ENCODE results near the gene CCP110. TPM values are rescaled to one million over a fixed set of nuclear protein-coding genes. Genes with fewer than 3 reads are reported as not detected.

The CCP110 gene
- total RNA-seq, 6 experiments from 2014 or later, result 2.6 to 5.6 (median 4.2) TPM

DNA sequence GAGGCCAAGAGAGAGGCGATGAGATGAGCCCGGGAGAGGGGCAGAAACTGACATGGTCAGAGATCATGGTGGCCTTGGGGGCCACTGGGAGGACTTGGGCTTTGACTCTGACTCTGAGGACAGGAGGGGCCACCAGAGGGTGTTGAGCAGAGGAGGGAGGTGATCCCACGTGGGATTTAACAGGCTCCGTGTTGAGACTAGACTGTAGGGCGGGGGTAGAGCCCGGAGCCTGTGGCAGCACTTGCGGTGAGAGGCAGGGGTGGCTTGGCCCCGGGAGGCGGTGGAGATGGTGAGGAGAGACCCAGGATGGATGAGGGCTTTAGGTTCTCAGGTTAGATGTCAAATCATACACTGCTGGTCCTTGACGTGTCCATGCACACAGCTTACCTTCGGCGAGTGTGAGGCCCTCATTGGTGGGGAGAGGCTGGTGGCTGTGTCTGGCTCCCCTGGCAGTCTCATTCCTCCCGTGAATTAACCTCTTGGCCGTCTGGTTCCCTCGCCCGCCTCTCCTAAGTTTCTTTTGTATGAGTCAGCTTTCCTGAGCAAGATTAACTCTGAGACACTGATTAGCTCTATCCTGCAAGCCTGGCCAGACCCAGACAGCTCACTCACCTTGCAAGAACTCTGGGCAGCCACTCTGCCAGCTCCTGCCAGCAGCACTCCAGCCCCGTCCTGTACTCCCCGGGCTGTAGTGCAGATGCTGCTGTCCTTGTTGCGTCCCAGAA lies 71.5 kb downstream of the CCP110 start:
- DNase-seq (no peak), ATAC-seq (no peak)
- Histone ChIP-seq H3K27ac (no peak overlapping the region), H3K4me3 (no peak overlapping the region), H3K4me1 (no peaks in the 10 kb centered on the region), H3K36me3 (peaks cover 0 to 21% (median 7%) of the 10 kb centered on the region in 4 donors), H3K27me3 (no peaks in the 10 kb centered on the region), H3K9me3 (no peaks in the 10 kb centered on the region)
- WGBS (ENCODE audit: insufficient coverage, low coverage, low lambda C conversion rate, missing lambda C conversion rate), result 91% methylated on average over 8 of the region's 19 CpGs
- TF ChIP-seq CTCF (IDR thresholded peaks at IDR 0.05), result no peak
- no peak for TF ChIP-seq POLR2A (IDR thresholded peaks at IDR 0.05)
- intact Hi-C loops (cut with DNase I), result no loop called here

GRCh38 chr16:19598805-19599510 lies 75.2 kb downstream of the CCP110 start:
- H3K4me3 ChIP-seq, result no peak overlapping the region
- TF ChIP-seq POLR2A (IDR thresholded peaks at IDR 0.05) (no peak), CTCF (IDR thresholded peaks at IDR 0.05) (no peak)
- ATAC-seq (no peak), DNase-seq (no peak)
- 91% methylated on average over 1 of the region's 6 CpGs for WGBS (ENCODE audit: insufficient coverage, low coverage, low lambda C conversion rate, missing lambda C conversion rate)
- H3K36me3 ChIP-seq, result peaks cover 0 to 9% (median 0%) of the 10 kb centered on the region in 4 donors
- no peaks in the 10 kb centered on the region for H3K27me3 ChIP-seq
- intact Hi-C loops (cut with DNase I), result no loop called here
- no peak overlapping the region for H3K27ac ChIP-seq
- no peaks in the 10 kb centered on the region for H3K4me1 ChIP-seq
- no peaks in the 10 kb centered on the region for H3K9me3 ChIP-seq

DNA sequence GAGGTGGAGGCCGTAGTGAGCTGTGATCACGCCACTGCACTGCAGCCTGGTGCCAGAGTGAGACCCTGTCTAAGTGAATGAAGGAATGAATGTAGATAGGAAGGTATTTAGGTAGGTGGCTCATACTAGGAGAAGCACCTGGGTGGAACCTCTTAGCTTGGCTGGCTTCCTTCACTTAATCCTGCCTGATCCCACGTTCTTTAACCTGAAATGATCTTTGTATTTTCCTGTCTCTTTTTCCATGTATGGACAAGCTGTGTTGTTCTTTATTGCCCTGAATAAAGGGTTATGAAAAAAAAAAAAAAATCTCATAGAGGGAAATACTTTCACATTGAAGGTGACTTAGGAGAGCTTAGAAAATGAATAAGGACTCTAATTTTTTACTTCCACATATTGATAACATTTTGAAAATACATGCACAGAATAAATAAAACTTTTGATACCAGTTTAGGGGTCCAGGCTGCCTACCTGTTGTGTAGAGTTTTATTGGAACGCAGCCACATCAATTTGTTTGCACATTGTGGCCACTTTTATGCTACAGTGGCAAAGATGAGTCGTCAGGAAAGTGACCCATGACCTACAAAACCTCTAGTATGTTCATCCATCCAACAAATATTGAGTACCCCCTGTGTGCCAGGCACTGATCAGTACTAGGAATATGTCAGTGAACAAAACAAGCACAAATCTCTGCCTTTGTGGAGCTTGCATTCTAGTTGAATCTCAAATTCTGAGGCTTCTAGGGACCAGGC lies 76.4 kb downstream of the CCP110 start:
- H3K9me3 ChIP-seq, result no peaks in the 10 kb centered on the region
- DNase-seq (no peak), ATAC-seq (no peak)
- H3K4me3 ChIP-seq, result no peak overlapping the region
- H3K36me3 ChIP-seq, result peaks cover 0 to 9% (median 0%) of the 10 kb centered on the region in 4 donors
- no peaks in the 10 kb centered on the region for H3K4me1 ChIP-seq
- no peaks in the 10 kb centered on the region for H3K27me3 ChIP-seq
- intact Hi-C loops (cut with DNase I), result loop anchor here (5.0 kb wide), 1 partner anchor 287 kb away; no protein-coding TSS in a partner anchor
- H3K27ac ChIP-seq, result no peak overlapping the region
- TF ChIP-seq POLR2A (IDR thresholded peaks at IDR 0.05), result no peak
- no peak for TF ChIP-seq CTCF (IDR thresholded peaks at IDR 0.05)
- WGBS (ENCODE audit: insufficient coverage, low coverage, low lambda C conversion rate, missing lambda C conversion rate), result 55% methylated on average over 5 of the region's 5 CpGs

GRCh38 chr16:19601083-19601976 lies 77.6 kb downstream of the CCP110 start:
- Histone ChIP-seq H3K4me1 (no peaks in the 10 kb centered on the region), H3K27ac (no peak overlapping the region), H3K36me3 (peaks cover 0 to 9% (median 0%) of the 10 kb centered on the region in 4 donors), H3K9me3 (no peaks in the 10 kb centered on the region), H3K4me3 (no peak overlapping the region), H3K27me3 (no peaks in the 10 kb centered on the region)
- ATAC-seq (peak in 1 of 4 donors; percentile 50), DNase-seq (no peak)
- 58% methylated on average over 12 of the region's 13 CpGs for WGBS (ENCODE audit: insufficient coverage, low coverage, low lambda C conversion rate, missing lambda C conversion rate)
- intact Hi-C loops (cut with DNase I), result loop anchor here (5.0 kb wide), 1 partner anchor 286 kb away; no protein-coding TSS in a partner anchor
- TF ChIP-seq CTCF (IDR thresholded peaks at IDR 0.05) (peak; percentile 62 to 65 (median 64)), POLR2A (IDR thresholded peaks at IDR 0.05) (no peak)
